Chondrocyte (in vitro differentiated cells): Measurements from ENCODE around the gene PPP1R3D. TPM values are rescaled to one million over a fixed set of nuclear protein-coding genes. Genes with fewer than 3 reads are reported as not detected.

Source experiments
- DNase-seq: peaks from one replicate; pipeline ENCODE4 v3.0.0; 2021; ENCODE audit warnings: mixed read lengths, low spot score
- H3K27ac Mint-ChIP-seq: one replicate; pipeline ENCODE4 v1.8.0; 2021; ENCODE audit warnings: mild to moderate bottlenecking, moderate library complexity, mixed read lengths; ENCODE audit not compliant: unreplicated experiment
- H3K27me3 Mint-ChIP-seq: 2 replicates; pipeline ENCODE4 v1.8.0; 2021; ENCODE audit warnings: low read depth, mixed read lengths
- H3K36me3 Mint-ChIP-seq: 2 replicates; pipeline ENCODE4 v1.8.0; 2021; ENCODE audit warnings: low read depth, mixed read lengths
- H3K4me1 Mint-ChIP-seq: 2 replicates; pipeline ENCODE4 v1.8.0; 2021; ENCODE audit warnings: low read depth, mild to moderate bottlenecking, mixed read lengths
- H3K4me3 Mint-ChIP-seq: one replicate; pipeline ENCODE4 v1.8.0; 2021; ENCODE audit warnings: mild to moderate bottlenecking, moderate library complexity, mixed read lengths; ENCODE audit not compliant: unreplicated experiment
- H3K9me3 Mint-ChIP-seq: 2 replicates; pipeline ENCODE4 v1.8.0; 2021; ENCODE audit warnings: low read depth, mixed read lengths
- long read RNA-seq: library from polyadenylated mRNA; stranded (forward); transcript quantifications from one replicate; pipeline ENCODE4 v2.0.0, GENCODE V29; 2021
- total RNA-seq: library from RNA; stranded (reverse); gene quantifications from 3 replicates; pipeline ENCODE4 v1.2.1, GENCODE V29; 2021
- TF ChIP-seq, protein P1 (sequence below): fragments of 200-600 bp; sonication (generic); IDR thresholded peaks from 2 replicates; pipeline ENCODE4 v1.5.0; 2021; ENCODE audit warnings: antibody characterized with exemption, mild to moderate bottlenecking, moderate library complexity

Gene PPP1R3D
- 5.5 to 6.0 TPM (median 5.8 TPM) in 3 replicates for total RNA-seq
- long read RNA-seq, transcript PPP1R3D-201 (1 exons, 3,630 nt), result major isoform, 7 of 7 reads
- long read RNA-seq, partial matches to known transcripts, result 0 of 7 reads
- long read RNA-seq, other reads (novel, unspliced or antisense), result 0 of 7 reads

- peak within 1 kb of the TSS; percentile 97 for H3K27ac Mint-ChIP-seq
- H3K27me3 Mint-ChIP-seq, result no peaks in the 10 kb centered on the region
- peak; percentile 98 for DNase-seq
- H3K4me1 Mint-ChIP-seq, result peaks cover 45% of the 10 kb centered on the region
- TF ChIP-seq, protein P1, sequence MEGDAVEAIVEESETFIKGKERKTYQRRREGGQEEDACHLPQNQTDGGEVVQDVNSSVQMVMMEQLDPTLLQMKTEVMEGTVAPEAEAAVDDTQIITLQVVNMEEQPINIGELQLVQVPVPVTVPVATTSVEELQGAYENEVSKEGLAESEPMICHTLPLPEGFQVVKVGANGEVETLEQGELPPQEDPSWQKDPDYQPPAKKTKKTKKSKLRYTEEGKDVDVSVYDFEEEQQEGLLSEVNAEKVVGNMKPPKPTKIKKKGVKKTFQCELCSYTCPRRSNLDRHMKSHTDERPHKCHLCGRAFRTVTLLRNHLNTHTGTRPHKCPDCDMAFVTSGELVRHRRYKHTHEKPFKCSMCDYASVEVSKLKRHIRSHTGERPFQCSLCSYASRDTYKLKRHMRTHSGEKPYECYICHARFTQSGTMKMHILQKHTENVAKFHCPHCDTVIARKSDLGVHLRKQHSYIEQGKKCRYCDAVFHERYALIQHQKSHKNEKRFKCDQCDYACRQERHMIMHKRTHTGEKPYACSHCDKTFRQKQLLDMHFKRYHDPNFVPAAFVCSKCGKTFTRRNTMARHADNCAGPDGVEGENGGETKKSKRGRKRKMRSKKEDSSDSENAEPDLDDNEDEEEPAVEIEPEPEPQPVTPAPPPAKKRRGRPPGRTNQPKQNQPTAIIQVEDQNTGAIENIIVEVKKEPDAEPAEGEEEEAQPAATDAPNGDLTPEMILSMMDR, result peak; percentile 49
- H3K9me3 Mint-ChIP-seq, result no peaks in the 10 kb centered on the region
- H3K4me3 Mint-ChIP-seq, result peak within 1 kb of the TSS; percentile 87
- H3K36me3 Mint-ChIP-seq, result peaks cover 6% of the 10 kb centered on the region
These were observed at the start of gene PPP1R3D, which contains the start of gene FAM217B for GRCh38 chr20:59940129-59940955. Gene PPP1R3D, minus strand, starts transcription at chr20:59940305. Its CDS starts 374 bp downstream, at chr20:59939931. Gene FAM217B, plus strand, starts transcription at chr20:59940389. Its CDS starts 3,555 bp downstream, at chr20:59943944.

DNA sequence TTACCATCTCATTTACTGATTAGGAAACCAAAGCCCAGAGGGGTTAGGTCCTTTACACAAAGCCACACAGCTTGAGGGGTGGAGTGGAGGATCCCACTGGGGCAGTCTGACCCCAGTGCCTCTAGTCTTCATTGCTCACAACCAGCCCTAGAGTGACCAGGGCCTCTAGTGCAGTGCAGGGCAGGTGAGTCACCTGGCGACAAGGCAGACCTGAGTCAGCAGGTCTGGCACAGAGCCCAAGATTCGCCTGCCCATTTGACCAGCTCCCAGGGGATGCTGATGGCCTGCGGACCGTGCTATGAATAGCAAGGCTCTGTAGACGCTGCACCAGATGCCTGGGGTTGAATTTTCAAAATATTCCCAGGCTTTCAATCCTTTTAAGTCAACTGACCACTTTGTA is 48.0 kb upstream of the PPP1R3D start:
- Mint-ChIP-seq H3K27me3 (no peaks in the 10 kb centered on the region), H3K27ac (no peak overlapping the region), H3K9me3 (no peaks in the 10 kb centered on the region)

GRCh38 chr20:59987135-59987534 is 47.0 kb upstream of the PPP1R3D start:
- H3K4me1 Mint-ChIP-seq, result peaks cover 14% of the 10 kb centered on the region
- H3K4me3 Mint-ChIP-seq, result no peak overlapping the region
- peaks cover 1% of the 10 kb centered on the region for H3K9me3 Mint-ChIP-seq
- H3K36me3 Mint-ChIP-seq, result no peaks in the 10 kb centered on the region
- no peaks in the 10 kb centered on the region for H3K27me3 Mint-ChIP-seq
- no peak overlapping the region for H3K27ac Mint-ChIP-seq
- TF ChIP-seq, protein P1, result no peak
- no peak for DNase-seq

More for the DNA sequence above, 48.0 kb upstream of the PPP1R3D start:
- TF ChIP-seq, protein P1, result no peak
- DNase-seq, result no peak
- no peaks in the 10 kb centered on the region for H3K36me3 Mint-ChIP-seq
- H3K4me1 Mint-ChIP-seq, result peaks cover 14% of the 10 kb centered on the region
- no peak overlapping the region for H3K4me3 Mint-ChIP-seq

DNA sequence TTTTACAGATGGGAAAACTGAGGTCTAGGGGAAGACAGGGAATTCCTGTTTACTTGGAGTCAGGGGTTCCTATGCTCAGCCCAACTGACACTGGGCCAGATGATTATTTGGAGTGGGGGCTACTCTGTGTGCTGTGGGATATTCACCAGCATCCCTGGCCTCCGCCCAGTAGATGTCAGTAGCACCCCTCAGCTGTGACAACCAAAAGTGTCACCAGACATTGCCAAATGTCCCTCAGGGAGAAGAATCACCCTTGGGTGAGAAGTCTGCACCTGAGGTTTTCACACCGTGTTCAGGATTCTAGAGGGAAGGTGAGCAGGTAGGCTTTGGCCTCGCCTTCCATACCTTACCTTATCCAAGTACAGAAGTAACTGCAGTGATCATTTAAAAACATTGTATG is 45.8 kb upstream of the PPP1R3D start:
- TF ChIP-seq, protein P1, result no peak
- peaks cover 6% of the 10 kb centered on the region for H3K9me3 Mint-ChIP-seq
- H3K27me3 Mint-ChIP-seq, result no peaks in the 10 kb centered on the region
- H3K4me3 Mint-ChIP-seq, result no peak overlapping the region
- H3K27ac Mint-ChIP-seq, result no peak overlapping the region
- no peaks in the 10 kb centered on the region for H3K36me3 Mint-ChIP-seq
- peaks cover 14% of the 10 kb centered on the region for H3K4me1 Mint-ChIP-seq
- DNase-seq, result no peak

GRCh38 chr20:59985164-59985563 is 45.1 kb upstream of the PPP1R3D start:
- H3K4me1 Mint-ChIP-seq, result peaks cover 14% of the 10 kb centered on the region
- peaks cover 9% of the 10 kb centered on the region for H3K9me3 Mint-ChIP-seq
- H3K4me3 Mint-ChIP-seq, result no peak overlapping the region
- no peak for DNase-seq
- H3K27ac Mint-ChIP-seq, result no peak overlapping the region
- no peaks in the 10 kb centered on the region for H3K27me3 Mint-ChIP-seq
- TF ChIP-seq, protein P1, result no peak
- H3K36me3 Mint-ChIP-seq, result no peaks in the 10 kb centered on the region
